Renal pelvis (tissue), 4 donors: ENCODE measurements around the gene FAM241A. TPM values are rescaled to one million over a fixed set of nuclear protein-coding genes. Genes with fewer than 3 reads are reported as not detected.
"Not testable (repeated sequence)": the region's sequence is repeated elsewhere in the genome, so short reads cannot be mapped to it uniquely, and the experiment has no call there.

Source experiments
- DNase-seq: peaks from one replicate; pipeline ENCODE4 v3.0.0-alpha.2; 2013
- polyA plus RNA-seq, 3 donors: library from polyadenylated mRNA; unstranded; fragments of 120-200 nt; gene quantifications; one replicate each; pipeline ENCODE4 v1.2.1, GENCODE V29; 2013; ENCODE audit not compliant: insufficient read length in 3 of 3

FAM241A gene
- polyA plus RNA-seq, 3 donors: 1.1 to 1.5 (median 1.3) TPM

DNA sequence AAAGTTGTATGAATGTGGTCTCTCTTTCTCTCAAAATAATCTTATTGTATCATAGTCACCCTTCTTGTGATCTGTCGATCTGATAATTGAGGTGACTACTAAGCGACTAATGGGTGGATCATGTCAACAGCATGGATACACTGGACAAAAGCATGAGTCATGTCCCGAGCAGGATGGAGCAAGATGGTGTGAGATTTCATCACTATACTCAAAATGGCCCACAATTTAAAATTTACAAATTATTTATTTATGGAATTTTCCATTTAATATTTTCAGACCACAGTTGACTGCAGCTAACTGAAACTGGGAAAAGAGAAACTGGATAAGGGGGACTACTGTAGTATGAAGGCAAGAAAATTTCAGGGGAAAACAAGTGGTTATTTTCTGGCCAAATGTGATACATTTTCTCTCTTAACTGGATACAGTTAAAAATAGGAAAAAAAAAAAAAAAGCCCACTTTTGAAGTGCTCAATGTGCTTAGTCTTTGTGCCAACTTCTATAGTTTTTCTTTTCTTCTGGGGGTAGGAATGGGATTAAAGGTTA, 25.3 kb downstream of the FAM241A start:
- no peak for DNase-seq

DNA sequence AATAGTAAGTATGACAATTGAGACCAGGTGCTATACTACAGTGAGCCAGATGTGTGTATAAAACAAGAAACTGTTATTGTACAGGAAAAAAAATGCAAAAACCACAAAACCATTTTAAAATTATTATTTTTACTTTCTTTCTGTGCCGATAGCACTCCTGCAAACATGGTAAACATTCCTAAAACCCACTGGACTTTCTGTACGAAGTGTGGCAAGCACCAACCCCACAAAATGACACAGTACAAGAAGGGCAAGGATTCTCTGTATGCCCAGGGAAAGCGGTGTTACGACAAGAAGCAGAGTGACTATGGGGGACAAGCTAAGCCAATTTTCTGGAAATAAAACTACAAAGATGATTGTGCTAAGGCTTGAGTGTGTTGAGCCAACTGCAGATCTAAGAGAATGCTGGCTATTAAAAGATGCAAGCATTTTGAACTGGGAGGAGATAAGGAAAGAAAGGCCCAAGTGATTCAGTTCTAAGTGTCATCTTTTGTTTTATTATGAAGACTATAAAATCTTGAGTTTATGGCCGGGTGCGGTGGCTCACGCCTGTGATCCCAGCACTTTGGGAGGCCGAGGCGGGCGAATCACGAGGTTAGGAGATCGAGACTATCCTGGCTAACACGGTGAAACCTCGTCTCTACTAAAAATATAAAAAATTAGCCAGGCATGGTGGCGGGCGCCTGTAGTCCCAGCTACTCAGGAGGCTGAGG, 26.0 kb downstream of the FAM241A start:
- DNase-seq: not testable (repeated sequence)

DNA sequence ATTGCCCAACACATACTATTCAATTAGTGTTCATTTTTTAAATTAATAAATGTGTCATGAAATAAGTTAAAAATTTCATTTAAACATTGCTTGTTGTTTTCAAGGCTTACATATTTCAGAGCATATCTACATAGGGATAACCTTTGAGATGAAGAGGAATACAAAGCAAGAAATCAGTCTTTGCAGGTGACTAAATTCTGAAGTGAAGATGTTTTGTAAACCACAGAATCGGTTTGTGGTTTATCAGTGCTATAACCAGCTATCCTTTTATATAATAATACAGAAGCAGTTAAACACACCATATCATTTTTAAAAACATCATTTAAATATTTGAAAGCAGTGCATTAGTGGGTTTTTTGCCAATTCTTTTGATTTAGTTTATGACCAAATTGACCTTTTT, 26.9 kb downstream of the FAM241A start:
- no peak for DNase-seq

DNA sequence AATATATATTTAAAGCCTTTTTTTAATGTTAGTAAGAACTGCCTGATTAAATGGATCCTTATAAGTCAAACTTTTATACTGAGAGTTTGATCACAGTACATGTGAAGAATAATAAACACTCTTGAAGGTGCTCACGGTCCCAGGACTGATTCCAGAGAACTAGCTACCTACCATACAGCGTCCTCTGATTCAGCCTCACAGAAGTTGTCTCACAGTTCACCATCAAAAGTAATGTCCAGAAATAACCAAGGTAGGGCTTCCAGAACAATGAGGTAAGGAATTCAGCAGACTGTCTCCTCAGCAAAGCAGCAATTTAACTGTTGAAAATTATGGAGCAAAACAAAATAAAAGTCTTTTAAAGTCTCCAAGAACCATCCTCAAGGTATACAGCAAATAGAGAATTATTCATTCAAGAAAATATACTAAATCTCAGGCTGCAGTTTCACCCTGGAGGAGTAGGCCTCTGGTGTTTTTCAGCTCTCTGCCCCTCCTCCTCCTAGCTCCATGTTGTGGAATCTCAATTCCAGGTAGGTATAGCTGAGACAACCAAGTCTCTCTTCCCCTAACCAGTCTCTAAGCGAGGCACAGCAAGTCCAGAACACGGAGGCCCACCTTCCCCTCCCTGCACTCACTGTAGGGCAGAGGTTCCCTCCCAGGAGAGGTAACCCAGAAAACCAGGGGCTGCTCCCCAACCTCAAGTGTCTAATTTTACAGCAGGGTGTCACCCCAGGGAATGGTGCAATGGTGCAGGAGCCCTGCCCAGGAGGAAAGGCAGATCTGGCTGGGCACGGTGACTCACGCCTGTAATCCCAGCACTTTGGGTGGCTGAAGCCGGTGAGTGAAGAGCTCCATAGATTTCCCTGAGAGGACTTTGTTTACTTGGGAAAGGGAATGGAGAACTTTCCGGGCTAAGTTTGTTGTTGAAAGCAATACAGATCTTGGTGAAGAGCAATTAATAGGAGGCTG, 28.6 kb downstream of the FAM241A start:
- no peak for DNase-seq

DNA sequence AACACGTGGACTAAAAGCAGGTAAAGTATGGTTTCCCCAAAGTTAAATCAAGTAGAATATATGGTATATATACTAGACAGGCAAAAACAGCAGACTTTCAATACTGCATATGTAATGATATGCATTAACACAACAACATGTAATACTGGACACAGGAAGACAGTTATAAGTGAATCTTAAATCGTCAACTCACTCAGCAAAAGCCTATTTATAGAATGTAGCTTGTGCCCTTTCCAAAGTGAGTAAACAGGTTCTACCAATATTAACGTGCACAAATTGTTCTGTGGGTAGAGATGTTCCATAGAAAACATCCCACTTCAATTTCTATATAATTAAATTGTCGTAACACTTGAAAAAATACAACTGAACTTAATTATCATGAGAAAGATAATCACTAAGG, 30.6 kb downstream of the FAM241A start:
- no peak for DNase-seq

DNA sequence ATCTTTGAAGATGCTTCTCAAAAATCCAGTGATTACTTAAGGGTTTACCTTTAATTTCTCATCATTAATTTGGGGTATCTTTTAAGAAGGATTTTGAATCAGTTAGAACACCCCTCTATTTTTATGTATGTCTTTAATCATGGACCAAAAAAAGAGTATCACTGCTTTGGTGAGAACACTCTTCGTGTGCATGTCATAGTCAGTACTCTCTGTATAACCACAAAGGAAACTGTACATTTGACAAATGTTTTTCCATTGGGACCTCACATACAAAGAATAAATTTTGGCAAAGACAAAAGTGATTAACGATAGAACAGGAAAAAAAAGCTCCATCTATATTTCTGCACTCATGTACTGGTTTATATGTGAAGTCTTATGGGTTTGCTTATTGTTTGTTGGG, 31.3 kb downstream of the FAM241A start:
- no peak for DNase-seq

DNA sequence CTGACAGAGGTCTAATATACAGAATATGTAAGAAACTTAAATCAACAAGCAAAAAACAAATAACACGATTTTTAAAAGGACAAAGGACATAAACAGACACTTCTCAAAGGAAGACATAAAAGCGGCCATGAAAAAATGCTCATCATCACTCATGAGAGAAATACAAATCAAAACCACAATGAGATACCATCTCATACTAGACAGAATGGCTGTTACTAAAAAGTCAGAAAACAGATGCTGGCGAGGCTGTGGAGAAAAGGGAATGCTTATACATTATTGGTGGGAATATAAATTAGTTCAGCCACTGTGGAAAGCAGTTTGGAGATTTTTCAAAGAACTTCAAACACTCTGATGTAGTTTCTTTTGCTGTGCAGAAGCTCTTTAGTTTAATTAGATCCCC, 33.5 kb downstream of the FAM241A start:
- DNase-seq: not testable (repeated sequence)

DNA sequence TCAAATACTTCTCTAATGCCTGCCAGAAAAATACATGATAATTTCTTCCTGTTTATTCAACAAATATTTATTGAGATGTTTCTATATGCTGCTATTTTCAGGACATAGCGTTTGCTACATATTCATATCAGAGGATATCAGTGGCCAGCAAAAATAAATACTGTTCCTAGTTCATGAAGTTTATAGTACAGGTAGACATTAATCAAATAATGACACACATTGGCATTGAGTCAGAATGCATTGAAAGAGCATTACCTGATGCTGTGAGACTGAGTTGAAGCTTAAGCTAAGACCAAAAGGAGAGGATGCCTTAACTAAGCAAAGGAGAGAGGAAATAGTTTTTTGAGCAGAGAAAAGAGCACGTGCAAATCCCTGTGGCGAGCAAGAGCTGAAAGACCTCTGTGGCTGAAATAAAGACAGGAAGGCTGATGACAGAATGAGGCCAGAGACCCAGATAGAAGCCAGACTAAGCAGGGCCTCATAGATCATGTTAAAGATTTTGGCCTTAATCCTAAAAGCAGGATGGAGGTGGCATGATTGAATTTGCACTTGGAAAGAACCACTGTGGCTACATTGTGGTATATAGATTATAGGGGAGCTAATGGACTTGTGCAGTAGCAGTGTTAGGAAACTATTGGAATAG, 36.2 kb downstream of the FAM241A start:
- no peak for DNase-seq

DNA sequence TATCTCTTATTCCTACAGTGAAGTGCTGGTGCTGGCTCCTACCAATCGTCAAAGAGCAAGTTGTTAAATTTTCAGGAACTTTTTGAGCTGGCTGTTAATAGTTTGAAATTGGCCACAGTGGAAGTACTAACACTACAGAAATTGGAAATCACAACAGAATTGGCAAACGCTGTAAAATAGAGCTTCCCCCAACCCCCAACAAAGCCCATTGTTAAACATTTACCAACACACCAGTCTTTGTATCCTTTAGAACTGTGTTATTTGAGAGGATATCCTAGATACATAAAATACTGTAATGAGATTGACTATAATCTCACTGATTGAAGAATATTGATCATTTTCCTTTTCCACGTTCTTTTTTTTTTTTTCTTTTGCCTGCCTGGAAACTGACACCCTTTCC, 37.4 kb downstream of the FAM241A start:
- DNase-seq: no peak

DNA sequence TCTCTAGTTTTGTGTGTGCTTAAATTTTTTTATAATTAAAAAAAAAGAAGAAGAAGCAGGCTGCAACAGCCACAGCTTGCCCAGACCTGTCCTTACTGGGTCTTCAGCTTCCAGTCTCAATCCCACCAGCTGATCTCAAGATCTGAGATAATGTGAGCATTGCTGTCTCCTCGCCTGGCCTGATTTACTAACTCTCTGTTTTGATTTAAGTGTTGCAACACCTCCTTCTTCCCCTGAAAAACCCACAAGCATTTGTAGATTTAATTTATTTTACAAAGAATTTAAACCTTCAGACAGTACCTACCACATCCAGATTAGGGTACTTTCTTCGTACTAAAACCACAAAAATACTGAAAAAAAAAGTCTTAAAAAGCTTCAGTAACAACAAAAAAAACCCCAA, 38.0 kb downstream of the FAM241A start:
- no peak for DNase-seq

DNA sequence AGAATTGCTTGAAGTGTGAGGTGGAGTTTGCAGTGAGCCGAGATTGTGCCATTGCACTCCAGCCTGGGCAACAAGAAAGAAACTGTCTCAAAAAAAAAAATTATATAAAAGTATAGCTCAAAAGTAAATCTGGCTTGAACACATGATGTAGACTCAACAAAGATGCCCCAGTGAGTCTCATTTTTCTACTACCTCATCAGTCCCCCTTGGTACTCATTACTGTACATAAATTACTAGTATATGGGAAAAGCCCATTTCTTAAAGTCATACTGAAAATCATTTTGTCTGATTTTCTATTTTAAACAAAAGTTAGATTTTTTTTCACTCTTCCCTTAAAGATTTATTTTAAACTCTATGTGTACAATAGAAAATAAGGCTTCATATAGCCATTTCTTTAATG, 39.2 kb downstream of the FAM241A start:
- DNase-seq: no peak

DNA sequence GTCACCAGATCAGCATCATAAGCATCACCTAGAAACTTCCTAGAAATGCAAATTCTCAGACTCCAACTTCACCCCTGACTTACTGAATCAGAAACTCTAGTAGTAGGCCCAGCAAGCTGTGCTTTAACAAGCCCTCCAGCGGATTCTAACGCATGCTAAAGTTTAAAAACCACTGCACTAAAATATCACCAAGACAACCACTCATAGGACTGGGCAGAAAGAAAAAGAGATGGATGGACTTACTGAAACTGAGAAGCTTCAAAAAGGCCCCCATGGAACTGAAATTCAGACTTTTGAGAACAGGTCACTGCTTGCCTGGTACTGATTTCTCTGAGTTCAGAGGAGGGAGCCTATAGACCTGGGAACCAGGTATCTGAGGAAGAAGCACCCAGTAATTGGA, 40.1 kb downstream of the FAM241A start:
- no peak for DNase-seq

DNA sequence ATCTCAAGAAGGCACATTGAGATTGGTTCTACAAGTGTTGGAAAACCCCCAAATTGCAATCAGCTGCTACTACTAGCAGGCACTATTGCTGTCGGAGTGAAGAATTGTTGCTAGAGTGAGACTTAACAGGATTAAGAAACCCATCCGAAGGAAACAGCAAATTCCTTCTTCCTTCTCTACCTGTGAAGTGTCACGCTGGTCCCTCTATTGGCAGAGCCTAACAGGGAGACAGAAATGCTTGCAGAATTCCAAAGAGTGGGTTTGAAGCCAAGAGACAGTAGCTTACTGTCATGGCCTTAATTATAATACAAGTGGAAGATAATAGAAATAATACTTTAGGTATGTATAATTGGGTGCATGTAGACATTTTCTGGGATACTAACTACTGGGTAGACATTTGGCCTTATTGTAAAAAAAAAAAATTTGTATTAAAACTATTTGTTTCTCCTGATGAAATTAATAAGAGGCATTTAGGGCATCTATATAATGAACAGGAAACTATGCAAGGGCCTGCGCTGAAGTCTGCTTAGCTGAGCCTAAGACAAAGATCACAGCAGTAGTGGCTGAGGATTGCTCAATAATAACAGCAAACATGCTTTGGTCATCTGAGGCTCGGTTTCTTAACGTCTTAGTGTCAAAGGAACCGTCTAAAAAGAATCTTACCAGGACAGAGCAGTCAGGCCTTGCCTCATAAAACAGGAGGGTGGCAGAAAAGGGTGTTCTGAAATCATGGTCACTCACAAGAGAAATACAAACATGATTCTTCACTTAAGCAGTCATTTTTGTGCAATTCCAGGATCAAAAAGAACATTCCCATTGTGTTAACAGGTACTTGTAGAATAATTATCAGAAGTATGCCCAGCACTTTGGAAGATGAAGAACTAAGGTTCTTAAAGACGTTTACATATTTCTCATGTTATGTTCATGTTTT, 40.8 kb downstream of the FAM241A start:
- DNase-seq: no peak

DNA sequence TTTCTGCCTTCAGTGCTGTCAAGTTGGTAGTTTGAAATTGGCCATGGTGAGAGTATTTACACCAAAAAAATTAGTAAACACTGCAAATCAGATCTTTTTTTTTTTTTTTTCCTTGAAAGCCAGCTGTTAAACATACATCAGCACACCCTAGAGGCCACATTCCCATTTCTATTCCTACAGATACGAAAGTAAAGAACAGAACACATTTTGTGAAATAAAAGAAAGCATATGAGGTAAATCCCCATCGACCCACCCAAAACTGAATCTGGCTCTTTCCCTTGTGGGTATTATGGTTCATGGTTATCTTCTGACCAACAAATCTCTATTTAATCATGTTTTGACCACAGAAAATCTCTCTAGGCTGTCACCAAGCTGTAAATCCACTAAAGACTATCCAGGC, 44.5 kb downstream of the FAM241A start:
- DNase-seq: no peak

DNA sequence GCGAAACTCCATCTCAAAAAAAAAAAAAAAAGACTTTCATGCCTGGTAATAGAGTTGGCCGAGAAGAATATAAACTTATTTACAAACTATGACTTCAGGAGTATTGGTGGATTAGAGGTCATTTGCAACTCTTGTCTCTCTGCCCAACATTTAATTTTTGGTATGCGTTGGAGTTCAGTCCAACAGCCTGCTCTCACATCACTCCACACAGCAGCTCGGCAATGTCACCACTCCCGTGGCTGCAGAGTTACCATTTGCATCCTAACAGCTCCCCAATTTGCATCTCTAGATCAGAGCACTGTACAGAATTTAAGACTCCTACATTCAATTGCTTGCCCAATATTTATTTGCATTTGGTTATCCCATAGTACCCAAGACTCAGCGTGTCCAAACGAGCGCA, 45.4 kb downstream of the FAM241A start:
- DNase-seq: no peak

DNA sequence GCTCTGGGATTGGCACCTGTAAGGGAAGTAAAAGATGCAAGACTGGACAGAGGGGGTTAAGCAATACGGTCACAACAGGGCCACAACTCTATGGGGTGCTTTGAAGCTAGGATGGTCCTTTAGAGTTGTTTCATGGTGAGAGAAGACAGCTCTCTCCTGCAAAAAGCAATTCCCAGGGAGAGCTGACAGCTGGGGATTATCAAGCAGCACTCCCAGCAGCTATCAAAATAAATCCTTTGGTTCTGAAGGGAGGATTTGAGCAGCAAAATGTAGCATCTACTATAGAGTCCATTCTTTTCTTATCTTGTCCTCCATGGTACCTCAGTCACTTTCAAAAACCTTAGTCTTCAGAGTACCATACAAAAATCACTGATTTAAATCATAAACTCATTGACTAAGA, 51.2 kb downstream of the FAM241A start:
- DNase-seq: no peak

DNA sequence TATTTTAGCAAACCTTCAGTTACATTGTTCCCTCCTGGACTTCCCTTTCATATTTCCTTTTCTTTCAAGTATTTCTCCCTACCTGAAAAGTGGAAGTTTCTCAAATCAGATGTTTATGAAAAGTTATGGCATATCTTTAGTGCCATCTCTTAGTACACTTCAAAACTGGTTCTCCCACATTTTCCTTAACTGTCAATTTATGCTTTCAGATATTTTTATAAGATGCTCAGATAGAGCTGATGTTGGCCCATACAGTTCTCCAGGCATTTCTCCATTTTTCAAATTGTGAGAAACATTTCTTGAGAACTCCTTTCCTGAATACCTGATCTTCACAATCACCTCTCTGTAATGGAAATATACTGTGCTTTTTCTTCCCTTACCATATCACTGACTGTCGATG, 53.8 kb downstream of the FAM241A start:
- no peak for DNase-seq

DNA sequence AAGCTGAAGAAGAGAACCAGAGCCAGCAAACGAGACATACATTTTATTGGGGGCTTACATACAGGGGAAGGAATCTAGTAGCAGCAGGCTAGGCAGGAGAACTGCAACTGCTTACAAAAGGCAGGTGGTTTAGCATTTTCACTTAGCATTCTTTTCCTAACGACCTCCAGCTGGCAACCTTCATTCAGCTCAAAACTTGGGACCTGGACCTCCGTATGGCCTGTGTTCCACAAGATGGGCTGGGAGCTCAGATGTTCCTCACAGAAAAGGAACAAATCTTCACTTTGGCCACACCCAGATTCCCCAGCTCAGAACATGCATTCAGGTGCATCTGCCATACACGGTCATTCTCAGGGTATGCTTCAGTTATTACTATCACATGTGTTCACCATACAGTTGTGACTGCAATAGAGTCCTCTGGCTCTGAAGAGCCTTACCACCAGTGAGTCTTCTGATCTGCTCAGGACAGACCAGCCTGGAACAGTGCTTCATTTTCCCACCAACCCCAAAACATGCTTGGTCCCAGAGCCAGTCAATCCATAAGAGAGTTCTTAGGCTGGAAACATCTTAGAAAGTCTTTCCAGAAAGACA, 56.8 kb downstream of the FAM241A start:
- no peak for DNase-seq

DNA sequence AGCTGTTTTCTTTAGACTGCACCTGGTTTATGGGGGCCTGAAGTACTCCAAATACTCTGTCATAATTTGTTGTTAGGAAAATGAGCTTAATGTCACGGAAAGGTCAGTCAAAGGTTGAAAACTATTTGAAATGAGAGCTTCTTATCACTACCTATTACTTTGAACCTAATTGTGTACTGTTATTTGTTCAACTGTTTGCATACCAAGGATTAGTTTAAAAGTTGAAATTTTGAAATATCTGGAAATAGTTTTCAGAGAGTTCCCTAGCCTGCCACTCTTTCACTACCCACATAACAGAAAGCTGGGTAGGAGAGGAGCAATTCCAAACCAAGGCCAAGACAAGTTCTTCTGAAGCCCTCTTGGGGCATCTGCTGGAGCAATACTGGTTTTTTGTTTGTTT, 58.3 kb downstream of the FAM241A start:
- no peak for DNase-seq

DNA sequence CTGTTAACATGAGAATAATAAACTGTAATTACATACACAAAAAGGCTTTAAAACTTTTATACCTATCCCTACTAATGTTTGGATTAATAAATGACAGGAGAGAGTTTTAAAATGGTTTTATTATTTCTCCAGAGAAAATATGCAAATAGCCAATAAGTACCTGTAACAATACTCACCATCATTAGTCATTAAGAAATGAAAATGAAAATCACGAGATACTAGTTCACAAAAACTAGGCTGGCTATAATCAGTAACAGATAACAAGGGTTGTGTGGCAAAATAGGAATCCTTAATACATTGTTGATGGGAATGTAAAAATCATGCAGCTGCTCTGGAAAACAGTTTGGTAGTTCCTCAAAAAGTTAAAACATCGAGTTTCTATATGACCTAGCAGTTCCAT, 61.2 kb downstream of the FAM241A start:
- no peak for DNase-seq
